Body of pancreas (tissue), 4 donors: ENCODE measurements around the gene HRK. TPM values are rescaled to one million over a fixed set of nuclear protein-coding genes. Genes with fewer than 3 reads are reported as not detected.

Experiments
- ATAC-seq: fragments of 150-250 bp; one replicate; pipeline ENCODE4 v1.9.1; 2016
- DNase-seq, 4 donors: peaks; one replicate each; pipeline ENCODE4 v3.0.0-alpha.2; 2019
- H3K27ac ChIP-seq, 4 donors: fragments of 200-600 bp; sonication (generic); 1 replicate in 3 of 4; 2 replicates in 1 of 4; pipeline versions ENCODE4 v1.5.1 to v1.6.1; 2016 to 2019; ENCODE audit warnings: mild to moderate bottlenecking in 1 of 4, mixed read lengths in 1 of 4, moderate library complexity in 1 of 4
- H3K27me3 ChIP-seq, 2 donors: fragments of 200-600 bp; sonication (generic); one replicate each; pipeline ENCODE4 v1.6.0; 2016; ENCODE audit warnings: mild to moderate bottlenecking in 1 of 2
- H3K36me3 ChIP-seq, 2 donors: fragments of 200-600 bp; sonication (generic); replicated peaks in 1 of 2; 2 replicates each; pipeline ENCODE4 v1.5.1; 2016; ENCODE audit warnings: low read depth in 2 of 2; ENCODE audit not compliant: insufficient read depth in 1 of 2
- H3K4me1 ChIP-seq: fragments of 200-600 bp; sonication (generic); one replicate; pipeline ENCODE4 v1.6.0; 2016
- H3K4me3 ChIP-seq, 2 donors: fragments of 200-600 bp; sonication (generic); 1 replicate in 1 of 2; 2 replicates in 1 of 2; pipeline ENCODE4 v1.5.1; 2016 to 2019
- H3K9me3 ChIP-seq, 3 donors: fragments of 200-600 bp; sonication (generic); 1 replicate in 2 of 3; 2 replicates in 1 of 3; pipeline ENCODE4 v1.5.1; 2016
- CTCF ChIP-seq, 7 experiments: fragments of 450-650 bp in 4 of 7; fragments of 200-600 bp in 3 of 7; sonication (generic) in 3 of 7; IDR thresholded peaks; one replicate each; pipeline ENCODE4 v1.5.1; 2016 to 2019; ENCODE audit warnings: antibody characterized with exemption in 7 of 7
- POLR2A ChIP-seq, 3 donors: fragments of 450-650 bp; IDR thresholded peaks; one replicate each; pipeline ENCODE4 v1.6.1; 2016; ENCODE audit warnings: antibody characterized with exemption in 3 of 3, mild to moderate bottlenecking in 2 of 3
- WGBS, 2 donors: methylation state at CpG; one replicate each; pipeline ENCODE4 v1.1.5; 2017; 5-methylcytosine and 5-hydroxymethylcytosine counted together
- intact Hi-C: fragments of 100-400 bp; cut with DNase I; formaldehyde crosslinking; loops from one replicate; pipeline ENCODE4 v1.15.1; 2023
- total RNA-seq, 2 donors: library from RNA; depleted of rRNA; stranded (reverse); fragments of >200 nt; gene quantifications; one replicate each; pipeline ENCODE4 v1.1.0, GENCODE V29; 2016

HRK gene
- total RNA-seq, 2 donors from 2014 or later = not detected

- Histone ChIP-seq H3K4me3 (no peak overlapping the region), H3K27ac (no peak overlapping the region)
- ATAC-seq = no peak
Observed at GRCh38 chr12:116926283-116927243, 45.3 kb upstream of the HRK start.

GRCh38 chr12:116924558-116925453, 43.6 kb upstream of the HRK start:
- Histone ChIP-seq H3K4me3 (no peak overlapping the region), H3K9me3 (no peaks in the 10 kb centered on the region), H3K4me1 (peaks cover 19% of the 10 kb centered on the region), H3K36me3 (no peaks in the 10 kb centered on the region), H3K27me3 (no peaks in the 10 kb centered on the region), H3K27ac (no peak overlapping the region)
- DNase-seq = peak in 1 of 4 donors; percentile 9
- WGBS, 2 donors = 66 to 83% methylated on average over 5 of the region's 5 CpGs
- no peak for TF ChIP-seq CTCF (IDR thresholded peaks at IDR 0.05)
- no peak for TF ChIP-seq POLR2A (IDR thresholded peaks at IDR 0.05)
- ATAC-seq = no peak
- intact Hi-C loops = no loop called here

More at GRCh38 chr12:116926283-116927243, 45.3 kb upstream of the HRK start:
- H3K4me1 ChIP-seq = peaks cover 11% of the 10 kb centered on the region
- TF ChIP-seq CTCF (IDR thresholded peaks at IDR 0.05) (no peak), POLR2A (IDR thresholded peaks at IDR 0.05) (no peak)
- intact Hi-C loops = no loop called here
- no peaks in the 10 kb centered on the region for H3K27me3 ChIP-seq
- 65 to 71% methylated on average over 8 of the region's 8 CpGs for WGBS, 2 donors
- no peaks in the 10 kb centered on the region for H3K9me3 ChIP-seq
- DNase-seq = no peak
- H3K36me3 ChIP-seq = no peaks in the 10 kb centered on the region

- Histone ChIP-seq H3K27ac (no peak overlapping the region), H3K4me1 (peaks cover 43% of the 10 kb centered on the region), H3K27me3 (no peaks in the 10 kb centered on the region), H3K4me3 (no peak overlapping the region), H3K36me3 (no peaks in the 10 kb centered on the region), H3K9me3 (no peaks in the 10 kb centered on the region)
- intact Hi-C loops = no loop called here
- DNase-seq (no peak), ATAC-seq (no peak)
- TF ChIP-seq CTCF (IDR thresholded peaks at IDR 0.05) (no peak), POLR2A (IDR thresholded peaks at IDR 0.05) (no peak)
- WGBS, 2 donors = 82 to 90% methylated on average over 2 of the region's 2 CpGs
Observed at GRCh38 chr12:116922194-116922897, 41.1 kb upstream of the HRK start.

GRCh38 chr12:116920939-116921338, 39.7 kb upstream of the HRK start:
- H3K36me3 ChIP-seq = no peaks in the 10 kb centered on the region
- ATAC-seq = no peak
- H3K4me3 ChIP-seq = no peak overlapping the region
- intact Hi-C loops = no loop called here
- H3K4me1 ChIP-seq = peaks cover 53% of the 10 kb centered on the region
- no peak for TF ChIP-seq POLR2A (IDR thresholded peaks at IDR 0.05)
- TF ChIP-seq CTCF (IDR thresholded peaks at IDR 0.05) = no peak
- 96 to 97% methylated on average over 3 of the region's 3 CpGs for WGBS, 2 donors
- no peaks in the 10 kb centered on the region for H3K27me3 ChIP-seq
- DNase-seq = no peak
- H3K27ac ChIP-seq = peak overlapping the region in 1 of 4 donors; percentile 50
- no peaks in the 10 kb centered on the region for H3K9me3 ChIP-seq
